Testis (tissue), 2 donors: ENCODE results near the gene GPR146.

Experiments used
- POLR2A ChIP-seq: fragments of 450-650 bp; IDR thresholded peaks from one replicate; pipeline ENCODE4 v1.6.1; 2017; ENCODE audit warnings: antibody characterized with exemption, mild to moderate bottlenecking, moderate library complexity
- TF ChIP-seq, protein P1 (sequence below), 3 experiments: fragments of 450-650 bp in 2 of 3; fragments of 200-600 bp in 1 of 3; sonication (generic) in 1 of 3; IDR thresholded peaks; one replicate each; pipeline ENCODE4 v1.5.1; 2016 to 2019; ENCODE audit warnings: antibody characterized with exemption in 3 of 3, mild to moderate bottlenecking in 2 of 3, moderate library complexity in 1 of 3

DNA sequence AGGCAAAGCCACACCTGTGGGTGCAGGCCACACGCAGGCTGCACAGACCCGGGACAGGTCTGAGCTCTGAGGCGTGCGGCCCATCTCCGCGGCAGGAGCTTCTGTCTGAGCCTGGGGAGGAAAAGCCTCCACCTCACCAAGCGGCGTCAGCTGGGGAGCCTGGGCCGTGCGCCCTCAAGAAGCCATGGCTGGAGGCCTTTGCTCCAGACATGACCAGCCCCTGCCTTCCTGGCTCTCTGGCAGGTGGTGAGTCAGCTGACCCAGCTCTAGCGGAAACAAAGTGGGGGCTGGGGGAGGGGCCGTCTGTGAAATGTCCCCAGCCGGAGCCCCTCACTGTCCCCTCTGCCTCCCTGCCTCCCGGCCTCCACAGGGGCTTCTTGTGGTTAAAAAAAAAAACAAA is 56.0 kb downstream of the GPR146 start:
- TF ChIP-seq, protein P1, sequence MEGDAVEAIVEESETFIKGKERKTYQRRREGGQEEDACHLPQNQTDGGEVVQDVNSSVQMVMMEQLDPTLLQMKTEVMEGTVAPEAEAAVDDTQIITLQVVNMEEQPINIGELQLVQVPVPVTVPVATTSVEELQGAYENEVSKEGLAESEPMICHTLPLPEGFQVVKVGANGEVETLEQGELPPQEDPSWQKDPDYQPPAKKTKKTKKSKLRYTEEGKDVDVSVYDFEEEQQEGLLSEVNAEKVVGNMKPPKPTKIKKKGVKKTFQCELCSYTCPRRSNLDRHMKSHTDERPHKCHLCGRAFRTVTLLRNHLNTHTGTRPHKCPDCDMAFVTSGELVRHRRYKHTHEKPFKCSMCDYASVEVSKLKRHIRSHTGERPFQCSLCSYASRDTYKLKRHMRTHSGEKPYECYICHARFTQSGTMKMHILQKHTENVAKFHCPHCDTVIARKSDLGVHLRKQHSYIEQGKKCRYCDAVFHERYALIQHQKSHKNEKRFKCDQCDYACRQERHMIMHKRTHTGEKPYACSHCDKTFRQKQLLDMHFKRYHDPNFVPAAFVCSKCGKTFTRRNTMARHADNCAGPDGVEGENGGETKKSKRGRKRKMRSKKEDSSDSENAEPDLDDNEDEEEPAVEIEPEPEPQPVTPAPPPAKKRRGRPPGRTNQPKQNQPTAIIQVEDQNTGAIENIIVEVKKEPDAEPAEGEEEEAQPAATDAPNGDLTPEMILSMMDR (IDR thresholded peaks at IDR 0.05): no peak
- no peak for TF ChIP-seq POLR2A
